HUDEP-2 (cell line): ENCODE data around the gene PXDN.

Source experiments
- DNase-seq, 76 experiments: peaks; one replicate each; lab custom pipeline; 2025; ENCODE audit not compliant: unreplicated experiment in 76 of 76; lab: John Stamatoyannopoulos, UW

Gene PXDN

DNA sequence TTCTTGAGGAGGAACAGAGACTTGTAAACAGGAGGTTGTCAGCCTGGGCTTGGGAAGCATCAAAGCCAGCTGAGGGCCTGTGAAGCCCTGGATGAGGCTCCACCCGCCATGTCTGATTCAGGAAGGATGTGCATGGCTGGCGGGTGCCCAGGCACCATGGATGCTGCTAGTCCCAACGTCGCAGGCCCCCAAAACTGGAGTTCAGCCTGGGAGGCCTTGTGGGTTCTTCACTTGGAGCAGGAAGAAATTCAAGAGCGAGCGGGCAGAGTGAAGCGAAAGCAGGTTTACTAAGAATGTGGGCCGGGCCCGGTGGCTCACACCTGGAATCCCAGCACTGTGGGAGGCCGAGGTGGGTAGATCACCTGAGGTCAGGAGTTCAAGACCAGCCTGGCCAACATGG, 12.1 kb upstream of the PXDN start:
- DNase-seq, result no peak

DNA sequence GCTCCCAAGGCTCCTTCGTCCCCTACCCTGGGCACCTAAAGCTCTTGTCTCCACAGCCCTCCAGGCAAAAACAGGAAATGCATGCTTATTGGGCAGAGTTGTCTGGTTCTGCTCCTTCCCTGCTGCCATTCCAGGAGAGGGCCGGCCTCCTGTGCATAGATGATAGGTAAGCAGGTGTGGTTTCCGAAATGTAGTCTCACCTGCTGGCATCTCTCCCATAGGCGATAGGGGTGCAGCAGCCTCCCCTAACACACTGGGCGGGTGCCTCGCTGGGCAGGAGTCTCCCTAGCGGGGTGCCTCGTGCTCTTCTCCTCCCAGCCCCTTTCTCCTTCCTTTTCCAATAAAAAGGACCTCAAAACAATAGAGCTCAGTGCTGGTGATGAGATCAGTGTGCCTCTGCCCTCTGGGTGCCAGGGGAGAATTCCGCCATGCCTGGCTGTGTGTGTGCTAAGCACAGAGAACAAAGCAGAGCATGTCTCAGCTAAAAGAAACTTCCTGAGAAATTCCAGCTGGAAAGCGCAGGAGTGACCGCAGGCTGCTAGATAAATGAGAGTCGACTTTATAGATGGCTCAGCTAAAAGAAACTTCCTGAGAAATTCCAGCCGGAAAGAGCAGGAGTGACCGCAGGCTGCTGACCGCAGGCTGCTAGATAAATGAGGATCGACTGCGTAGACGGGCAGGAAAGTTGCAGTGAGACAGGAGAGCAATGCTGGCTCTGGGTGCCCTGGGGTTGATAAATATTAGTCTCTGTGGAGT, 11.3 kb upstream of the PXDN start:
- no peak for DNase-seq

DNA sequence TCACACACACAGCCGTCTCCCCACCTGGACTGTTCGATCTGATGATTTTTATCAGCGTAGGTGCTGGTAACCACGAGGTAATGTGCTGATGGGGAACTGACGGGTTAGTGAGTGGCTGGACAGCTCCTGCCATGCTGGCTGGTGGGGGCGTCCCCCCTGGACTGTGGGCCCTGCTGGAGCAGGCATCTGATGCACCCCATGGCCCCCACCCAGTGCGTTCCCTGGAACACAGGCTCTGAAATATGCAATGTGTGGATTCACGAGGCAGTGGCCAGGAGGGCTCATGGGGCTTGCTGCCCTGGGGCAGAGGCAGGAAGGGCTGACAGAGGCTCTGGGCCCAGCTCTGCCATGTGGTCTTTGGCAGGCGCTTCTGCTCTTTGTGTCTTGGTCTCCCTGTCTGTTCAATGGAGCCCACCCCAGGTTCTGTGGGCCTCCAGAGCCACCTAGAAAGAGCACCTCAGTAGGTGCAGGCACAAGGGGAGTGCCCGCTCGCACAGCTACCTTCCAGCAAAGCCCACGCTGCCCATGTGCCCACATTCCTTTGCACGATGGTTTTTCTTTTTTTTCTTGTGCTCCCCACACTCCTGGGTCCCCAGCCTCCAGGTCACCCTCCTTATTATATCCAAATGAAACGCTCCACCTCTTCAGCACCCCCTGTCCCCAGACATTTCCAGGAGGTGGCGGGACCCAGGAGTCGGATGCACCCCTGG, 10.3 kb upstream of the PXDN start:
- DNase-seq, result no peak

DNA sequence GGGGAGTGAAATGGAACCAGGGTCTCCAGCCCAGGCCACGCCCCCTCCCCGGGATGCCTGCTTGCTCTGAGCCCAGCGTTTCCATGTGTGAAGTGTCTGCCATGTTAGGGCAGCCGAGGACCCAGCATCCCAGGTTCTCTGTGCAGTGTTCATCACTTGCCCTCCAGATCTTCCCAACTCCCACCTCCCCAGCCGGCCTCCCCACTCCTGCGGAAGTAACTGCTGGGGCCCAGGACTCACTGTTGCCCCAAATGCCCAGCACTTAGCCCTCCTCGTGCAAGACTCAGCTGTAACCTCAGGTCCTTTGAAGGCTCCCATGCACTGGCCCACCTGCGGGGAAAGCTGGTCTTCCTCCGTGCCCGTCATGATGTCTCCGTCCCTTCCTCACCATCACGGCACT, 9.7 kb upstream of the PXDN start:
- DNase-seq, result no peak

DNA sequence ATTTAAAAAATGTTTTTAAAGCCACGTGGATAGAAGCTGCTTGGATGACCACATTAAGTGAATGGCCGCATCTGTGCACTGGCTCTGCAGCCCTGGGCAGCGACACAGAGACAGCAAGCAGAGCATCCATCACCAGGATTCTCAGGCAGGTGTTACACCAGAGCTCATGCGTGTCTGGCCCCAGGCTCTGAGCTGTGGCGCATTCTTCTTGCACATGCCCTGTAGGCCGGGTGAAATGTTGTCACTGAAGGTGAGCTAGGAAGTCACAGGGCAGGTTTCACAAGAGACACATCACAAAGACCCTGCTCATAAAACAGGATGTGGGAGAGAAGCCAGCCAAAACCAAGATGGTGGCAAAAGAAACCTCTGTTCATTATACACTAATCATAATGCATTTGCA, 8.4 kb upstream of the PXDN start:
- DNase-seq, result no peak

DNA sequence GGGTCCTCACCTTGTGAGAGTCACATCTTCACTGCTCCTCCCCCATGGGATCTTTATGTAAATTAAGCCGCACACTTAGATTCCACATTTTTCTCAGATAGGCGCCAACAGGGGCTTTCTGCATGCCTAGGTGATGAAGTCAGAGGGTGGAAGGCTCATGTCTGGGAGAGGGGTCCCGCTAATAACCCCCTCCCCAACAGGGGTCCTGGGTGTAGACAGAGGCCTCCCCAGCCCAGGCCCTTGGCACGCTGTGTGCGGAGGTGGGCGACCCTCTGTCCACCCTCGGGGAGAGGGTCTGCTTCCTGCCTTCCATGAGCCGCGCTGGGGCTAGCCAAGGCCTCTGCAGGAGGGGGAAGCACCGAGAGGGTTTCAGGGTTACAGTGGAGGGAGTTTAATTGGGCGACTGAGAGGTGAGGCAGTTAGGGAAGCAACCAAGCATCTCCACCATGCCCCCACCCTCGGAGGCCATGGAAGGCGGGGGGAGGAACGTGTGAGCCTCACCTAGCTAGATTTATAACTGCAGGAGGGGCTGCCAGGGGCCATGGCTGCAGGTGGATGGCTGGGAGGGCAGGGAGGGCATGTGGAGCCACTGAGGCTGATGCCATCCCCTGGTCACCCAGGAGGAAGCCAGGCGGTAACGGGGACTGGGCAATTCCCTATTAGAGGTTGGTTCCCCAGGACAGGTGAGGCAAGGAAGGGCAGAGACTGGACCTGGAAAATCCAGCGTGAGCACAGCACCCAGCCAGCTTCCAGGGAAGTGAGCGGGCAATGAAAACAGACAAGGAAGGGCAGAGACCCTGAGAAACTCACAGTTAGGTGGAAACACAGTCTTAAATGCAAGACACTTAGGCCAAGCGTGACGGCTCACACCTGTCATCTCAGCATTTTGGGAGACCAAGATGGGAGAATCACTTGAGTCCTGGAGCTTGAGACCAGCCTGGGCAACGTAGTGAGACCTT, 7.7 kb upstream of the PXDN start:
- DNase-seq, result no peak

DNA sequence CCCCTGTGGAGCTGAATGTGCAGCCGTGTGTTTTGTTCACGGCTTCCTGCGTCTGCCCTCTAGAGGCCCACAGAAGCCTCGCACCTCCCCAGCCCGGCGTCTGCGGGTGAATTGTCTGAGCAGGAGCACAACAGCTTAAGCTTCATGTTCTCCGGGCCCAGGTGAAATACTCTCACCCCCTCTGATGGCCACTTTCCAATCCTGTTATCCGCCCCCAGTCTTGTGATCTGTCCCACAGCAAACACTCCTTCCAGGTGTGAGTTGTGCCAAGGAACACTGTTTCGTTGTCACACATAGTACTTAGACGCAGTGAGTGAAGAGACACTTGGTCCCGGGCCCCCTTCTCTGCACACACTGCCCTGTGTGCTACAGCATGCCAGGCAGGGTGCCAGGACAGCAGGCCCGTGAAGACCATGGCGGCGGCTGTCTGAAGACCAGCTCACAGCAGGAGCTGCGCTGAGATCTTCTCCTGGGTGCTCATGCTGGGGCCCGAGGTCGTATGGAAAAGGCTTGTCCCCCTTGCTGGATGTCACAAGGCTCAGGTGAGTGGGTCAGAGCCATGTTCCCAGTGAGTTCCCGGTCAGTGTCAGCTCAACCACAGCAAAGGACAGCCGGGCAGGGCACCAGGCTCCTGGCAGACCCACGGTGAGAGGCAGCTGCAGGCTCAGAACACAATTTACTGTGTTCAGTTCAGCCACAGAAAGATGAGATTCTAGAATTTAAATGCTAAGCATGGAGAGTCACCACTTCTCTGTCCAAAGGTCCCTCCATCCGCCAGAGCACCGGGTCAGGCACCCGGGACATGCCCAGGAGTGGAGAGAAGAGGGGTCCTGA, 6.8 kb upstream of the PXDN start:
- DNase-seq, result peak in 24 of 76 experiments; percentile 1 to 44 (median 10)

DNA sequence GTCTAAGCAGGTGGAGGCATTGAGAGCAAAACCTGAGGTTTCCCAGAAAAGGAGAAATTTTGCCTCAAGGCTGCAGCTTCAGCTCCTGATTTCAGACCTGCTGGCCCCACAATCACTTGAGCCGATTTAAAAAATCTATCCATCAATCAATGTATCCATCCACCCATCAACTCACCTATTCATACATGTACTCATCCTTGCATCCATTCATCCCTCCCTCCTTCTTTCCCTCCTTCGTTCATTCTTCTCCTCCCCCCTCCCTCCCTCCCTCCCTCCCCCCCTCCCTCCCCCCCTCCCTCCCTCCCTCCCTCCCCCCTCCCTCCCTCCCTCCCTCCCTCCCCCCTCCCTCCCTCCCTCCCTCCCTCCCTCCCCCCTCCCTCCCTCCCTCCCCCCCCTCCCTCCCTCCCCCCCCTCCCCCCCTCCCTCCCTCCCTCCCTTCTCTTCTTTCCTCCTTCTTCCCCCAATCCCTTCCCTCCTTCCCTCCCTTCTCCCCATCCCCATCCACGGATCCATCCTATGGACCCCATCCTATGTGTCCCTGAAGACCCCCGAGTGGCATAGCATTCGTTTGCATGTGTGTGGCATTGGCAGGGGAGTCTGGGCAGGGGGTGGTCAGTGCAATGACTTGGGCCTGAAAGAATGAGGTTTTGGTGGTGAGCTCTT, 6.1 kb upstream of the PXDN start:
- DNase-seq, result no peak

DNA sequence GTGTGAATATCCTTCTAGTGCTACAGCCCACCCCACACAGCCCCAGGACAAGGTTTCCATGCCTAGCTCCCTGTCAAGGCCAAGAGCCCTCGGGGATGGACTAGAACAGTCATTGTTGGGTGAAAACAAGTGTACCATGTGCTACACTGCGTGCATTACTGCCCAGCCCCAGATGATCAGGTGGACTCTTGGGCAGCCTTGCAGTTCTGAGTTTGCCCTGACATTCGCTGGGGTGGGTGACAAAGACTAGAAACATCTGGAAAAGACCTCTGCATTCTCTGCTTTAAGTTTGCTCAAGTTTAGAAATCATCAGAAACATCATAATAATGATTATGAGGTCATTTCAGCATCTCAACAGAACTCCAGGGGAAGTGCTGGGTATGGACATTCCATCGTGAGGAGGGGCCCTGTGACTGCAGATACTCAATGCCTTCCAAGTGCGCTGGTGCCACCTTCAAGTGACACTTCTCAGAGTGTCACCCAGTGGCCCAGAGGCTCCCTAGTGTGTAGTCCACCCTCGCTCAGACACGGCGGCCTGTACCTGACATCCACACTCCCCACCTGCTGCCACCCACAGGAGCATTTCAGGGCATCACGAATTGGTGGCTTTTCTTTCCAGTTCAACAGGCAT, 5.3 kb upstream of the PXDN start:
- DNase-seq, result no peak

DNA sequence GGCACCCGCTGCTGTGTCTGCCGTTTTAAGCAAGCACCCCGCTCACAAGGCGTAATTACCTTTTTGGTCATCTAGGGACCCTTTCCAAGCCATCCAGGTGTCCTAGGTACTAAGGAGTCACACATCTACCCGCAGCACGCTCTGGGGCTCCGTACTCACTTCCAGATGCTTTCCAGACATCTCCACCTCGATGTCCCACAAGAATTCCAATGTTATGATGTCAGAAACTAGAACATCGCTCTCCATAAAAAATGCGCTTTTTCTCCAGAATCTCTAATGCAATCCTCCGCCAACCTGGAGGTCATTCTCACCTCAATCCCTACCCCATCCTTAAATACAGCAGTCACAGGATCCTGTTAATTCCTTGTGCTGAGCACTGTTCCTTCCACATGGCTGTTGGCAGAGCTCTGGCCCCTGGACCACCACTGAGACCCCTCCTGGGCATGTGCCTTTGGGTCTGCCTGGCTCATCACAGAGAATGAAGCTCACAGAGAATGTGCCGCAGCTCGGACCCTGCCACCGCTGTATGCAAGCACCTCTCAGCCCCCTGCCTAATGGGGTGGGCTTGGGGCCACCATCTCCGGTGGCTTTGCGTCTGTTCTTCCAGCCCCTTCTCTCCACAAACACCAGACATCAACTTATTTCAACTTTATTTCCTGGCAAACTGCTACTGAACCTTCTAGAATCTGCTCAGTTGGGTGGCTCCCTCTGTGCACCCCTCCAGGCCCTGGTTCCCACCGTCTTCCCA, 4.6 kb upstream of the PXDN start:
- DNase-seq, result no peak

DNA sequence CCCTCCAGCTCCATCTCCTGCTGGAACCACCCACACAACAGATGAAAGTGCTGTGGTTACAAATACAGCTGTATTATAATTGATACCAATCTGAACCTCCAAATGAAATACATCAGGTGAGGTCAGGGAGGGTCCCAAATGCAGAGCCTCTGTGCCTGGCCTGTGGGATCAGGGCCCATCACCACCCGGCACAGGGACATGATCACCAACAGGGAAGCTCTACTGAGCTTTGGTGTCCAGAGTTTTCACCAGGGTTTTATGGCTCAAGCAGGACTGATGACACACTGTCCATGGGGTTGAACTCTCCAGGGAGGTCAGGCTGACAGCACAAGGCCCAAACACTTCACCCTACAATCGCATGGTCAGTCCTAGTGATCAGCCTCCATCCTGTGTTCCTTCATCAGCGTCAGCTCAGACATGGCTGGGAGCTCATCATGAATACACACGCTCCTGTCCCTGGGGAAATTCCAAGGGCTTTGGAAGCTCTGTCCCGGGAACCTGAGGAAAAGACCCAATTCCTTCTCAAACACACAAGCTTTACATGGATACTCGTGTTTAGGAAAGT, 3.9 kb upstream of the PXDN start:
- no peak for DNase-seq

DNA sequence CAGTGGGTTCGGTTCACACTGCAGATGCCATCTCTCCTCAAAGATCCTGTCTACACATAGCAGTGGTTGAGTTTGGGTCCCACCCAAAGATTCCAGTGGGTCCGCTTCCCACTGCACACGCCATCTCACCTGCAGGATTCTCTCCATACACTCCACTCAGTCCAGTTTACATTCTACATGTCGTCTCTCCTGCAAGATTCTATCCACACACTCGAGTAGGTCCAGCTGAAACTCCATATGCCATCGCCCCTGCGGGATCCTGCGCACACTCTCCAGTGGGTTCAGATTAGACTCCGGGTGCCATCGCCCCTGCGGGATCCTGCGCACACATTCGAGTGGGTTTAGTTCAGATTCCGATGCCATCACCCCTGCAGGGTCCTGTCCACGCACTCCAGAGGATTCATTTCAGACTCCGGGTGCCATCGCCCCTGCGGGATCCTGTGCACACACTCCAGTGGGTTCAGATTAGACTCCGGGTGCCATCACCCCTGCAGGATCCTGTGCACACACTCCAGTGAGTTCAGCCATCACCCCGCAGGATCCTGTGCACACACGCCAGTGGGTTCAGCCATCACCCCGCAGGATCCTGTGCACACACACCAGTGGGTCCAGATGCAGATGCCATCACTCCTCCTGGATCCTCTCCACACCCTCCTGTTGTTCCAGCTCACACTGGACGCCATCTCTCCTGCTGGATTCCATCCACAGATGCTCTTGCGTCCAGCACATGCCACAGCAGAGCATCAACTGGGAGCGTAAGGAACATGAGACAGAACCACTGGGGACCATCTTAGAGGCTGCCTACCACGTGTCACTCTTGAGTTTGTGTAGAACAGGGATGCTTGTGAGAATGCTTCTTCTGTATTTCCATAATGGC, 3.0 kb upstream of the PXDN start:
- DNase-seq, result no peak

DNA sequence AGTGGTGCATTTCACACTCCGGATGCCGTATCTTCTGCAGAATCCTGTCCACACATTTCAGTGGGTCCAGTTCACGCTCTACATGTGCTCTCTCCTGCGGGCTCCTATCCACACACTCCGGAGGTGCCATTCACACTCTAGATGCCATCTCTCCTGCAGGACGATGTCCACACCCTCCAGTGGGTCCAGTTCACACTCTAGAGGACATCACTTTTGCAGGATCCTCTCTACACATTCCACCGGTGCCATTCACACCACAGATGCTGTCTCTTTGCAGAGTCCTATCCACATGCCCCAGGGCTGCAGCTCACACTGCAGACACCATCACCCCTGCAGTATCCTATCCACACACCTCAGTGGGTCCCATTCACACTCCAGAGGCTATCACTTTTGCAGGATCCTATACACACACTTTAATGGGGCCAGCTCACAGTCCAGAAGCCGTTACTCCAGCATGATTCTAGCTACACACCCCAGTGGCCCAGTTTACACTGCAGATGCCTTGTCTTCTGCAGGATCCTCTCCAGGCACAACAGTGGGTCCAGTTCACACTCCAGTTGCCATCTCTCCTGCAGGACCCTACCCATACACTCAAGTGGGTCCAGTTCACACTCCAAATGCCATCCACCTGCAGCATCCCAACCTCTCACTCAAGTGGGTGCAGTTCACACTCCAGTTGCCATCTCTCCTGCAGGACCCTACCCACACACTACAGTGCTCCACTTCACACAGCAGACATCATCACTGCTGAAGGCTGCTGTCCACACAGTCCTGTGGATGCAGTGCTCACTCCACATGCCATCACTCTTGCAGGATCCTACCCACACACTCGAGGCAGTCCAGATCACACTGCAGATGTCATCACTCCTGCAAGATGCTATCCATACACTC, 2.1 kb upstream of the PXDN start:
- no peak for DNase-seq

DNA sequence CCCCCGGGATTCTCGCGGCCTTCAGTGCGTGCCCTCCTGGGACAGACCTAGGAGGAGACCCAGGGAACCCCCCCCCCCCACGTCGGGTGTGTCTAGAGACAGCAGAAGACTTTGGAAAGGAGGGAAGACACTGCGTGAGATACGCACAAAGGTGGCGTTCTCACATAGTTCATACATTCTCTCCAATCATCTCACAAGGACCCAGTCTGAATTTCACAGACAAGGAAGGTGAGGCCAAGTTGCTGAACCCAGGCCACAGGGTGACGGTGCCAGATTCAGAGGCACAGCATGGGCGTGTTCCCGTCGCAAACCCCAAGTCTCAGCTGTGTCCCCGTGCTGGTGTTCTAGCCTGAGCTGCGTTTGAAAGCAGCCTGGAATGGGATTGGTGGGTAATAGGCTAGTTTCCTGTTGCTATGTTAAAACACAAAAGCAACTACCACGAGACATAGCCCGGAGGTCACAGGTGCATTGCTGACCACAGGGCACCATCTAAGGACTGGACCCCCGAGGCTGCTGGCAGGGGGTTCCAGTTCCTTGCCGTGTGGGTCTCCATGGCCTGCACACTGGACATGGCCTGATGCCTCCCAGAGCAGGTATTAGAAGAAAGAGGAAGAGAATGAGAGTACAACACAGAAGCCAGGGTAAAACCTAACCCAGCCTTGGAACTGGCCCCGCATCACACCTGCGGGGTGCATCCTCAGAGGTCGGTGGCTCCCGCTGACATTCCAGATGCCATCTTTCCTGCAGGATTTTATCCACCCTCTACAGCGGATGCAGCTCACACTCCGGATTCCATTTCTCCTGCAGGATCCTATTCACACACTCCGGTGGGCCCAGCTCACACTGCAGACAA, 1.1 kb upstream of the PXDN start:
- no peak for DNase-seq

DNA sequence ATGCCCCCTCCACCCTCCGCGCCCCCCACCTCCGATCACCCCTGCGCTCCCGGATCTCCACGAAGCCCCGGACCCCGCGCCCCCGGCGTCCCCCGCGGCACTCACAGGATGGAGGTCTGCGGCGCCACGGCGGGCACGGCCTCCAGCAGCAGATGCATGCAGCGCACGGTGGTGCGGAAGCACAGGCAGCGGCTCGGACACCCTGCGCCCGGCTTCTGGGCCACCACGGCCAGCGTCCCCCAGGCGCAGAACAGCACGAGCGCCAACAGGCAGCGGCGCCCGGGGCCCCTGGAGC, 217 bp downstream of the PXDN start:
- DNase-seq, result no peak
